NCI-H2107 treated with DMSO at 0.1 percent for 48 hours (cell line): ENCODE measurements around the gene TRAK2.
"Not testable (repeated sequence)": the region's sequence is repeated elsewhere in the genome, so short reads cannot be mapped to it uniquely, and the experiment has no call there.

Experiments used
- DNase-seq: peaks from one replicate; lab custom pipeline; 2025; ENCODE audit not compliant: unreplicated experiment; lab: John Stamatoyannopoulos, UW

The TRAK2 gene

DNA sequence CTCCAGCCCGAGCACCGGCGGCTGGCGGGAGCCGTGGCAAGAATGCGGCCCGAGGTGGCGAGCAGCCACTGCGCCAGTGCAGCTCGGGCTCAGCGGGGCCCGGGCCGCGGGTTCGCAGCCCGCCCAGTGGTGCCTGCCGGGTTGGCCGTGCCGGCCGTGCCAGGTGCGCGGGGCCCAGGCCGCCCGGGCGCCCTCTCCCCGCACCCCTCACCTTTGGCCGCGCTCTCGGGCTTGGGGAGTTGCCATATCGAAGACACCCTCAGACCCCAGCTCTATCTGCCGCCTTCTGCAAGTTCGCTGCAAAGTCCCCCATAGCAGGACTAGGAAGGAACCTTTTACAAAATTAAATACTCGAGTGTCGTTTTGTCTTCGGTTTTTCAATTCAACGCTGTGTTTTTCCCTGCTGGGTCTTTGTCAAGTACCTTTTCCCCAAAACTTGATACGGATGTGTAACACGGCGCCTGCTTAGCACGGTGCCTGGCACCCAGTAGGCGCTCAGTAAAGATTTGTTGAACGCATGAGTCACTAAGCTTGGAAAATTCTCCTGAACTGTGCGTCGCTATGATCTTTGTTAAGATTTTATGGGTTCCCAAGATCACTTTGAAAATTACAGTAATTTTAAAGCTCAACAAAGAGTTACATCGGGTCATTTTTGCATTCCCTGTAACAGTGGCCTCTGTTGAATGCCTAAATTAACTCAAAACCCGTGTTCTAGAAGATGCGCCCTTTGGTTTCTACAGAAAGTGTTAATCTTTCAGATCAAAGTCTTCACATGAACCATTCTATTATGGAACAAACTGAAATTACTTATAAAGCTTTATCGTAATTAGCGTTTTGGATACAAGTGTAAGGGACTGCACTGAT lies 1.0 kb upstream of the TRAK2 start:
- DNase-seq: no peak

DNA sequence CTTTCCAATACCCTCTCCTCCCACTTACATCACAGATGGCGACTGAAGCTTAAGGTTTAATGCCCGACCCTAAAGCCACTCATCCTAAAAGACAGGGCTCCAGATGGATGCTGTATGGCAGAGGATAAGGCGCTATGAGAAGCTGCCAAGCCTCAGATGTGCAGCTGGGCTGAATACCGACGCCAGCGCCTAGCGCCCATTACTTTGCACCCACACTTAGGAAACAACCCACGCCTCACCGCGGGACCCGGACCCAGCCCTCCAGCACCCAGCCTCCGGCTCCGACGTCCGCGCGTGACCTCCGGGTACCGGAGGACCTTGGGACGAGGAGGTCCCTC lies 335 bp downstream of the TRAK2 start:
- DNase-seq: no peak

DNA sequence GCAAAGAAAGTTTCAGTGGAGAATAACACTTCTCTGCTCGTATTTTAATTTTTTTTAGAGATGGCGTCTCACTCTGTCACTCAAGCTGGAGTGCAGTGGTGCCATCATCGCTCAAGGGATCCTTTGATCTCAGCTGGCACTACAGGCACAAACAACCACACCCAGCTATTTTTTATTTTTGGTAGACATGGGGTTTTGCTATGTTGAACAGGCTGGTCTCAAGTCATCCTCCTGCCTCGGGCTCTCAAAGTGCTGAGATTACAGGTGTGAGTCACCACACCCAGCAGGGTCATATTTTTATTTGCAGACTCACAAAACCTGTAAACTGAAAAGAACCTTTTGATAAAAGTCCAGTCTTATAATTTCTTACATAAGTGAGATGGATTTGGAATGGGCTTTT lies 2.6 kb downstream of the TRAK2 start:
- DNase-seq: no peak

DNA sequence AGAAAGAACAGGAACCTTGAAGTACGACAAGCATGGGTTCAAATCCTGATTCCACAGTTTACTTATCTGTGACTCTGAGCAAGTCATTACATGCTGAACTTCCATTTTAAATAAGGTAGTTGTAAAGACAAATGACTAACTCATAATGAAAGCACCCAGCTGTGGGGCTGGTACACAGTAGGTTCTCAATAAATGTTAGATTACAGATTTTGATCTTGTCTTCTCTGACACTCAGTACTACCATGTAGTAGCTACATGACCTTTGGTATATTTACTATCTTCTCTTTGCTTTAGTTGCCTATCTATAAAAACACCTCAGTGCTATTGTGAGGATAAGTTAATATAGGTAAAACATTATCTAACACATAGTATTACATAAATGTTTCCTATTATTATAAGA lies 3.2 kb downstream of the TRAK2 start:
- no peak for DNase-seq

DNA sequence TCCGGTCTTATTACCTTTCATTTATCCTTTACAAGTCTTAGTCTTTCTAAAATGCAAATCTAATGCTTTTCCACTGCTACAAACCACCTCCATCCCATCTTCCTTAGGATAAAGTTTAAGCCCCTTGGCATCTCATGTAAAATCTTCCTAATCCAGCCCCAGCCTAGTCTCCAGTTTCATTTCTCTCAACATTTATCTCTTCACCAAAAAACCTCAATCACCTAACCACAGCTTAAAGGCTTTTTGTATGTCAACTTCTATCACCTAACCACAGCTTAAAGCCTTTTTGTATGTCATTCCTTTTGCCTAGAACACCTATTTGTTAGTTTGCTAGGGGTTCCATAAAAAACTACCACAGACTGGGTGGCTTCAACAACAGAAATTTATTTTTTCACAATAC lies 4.2 kb downstream of the TRAK2 start:
- DNase-seq: no peak

DNA sequence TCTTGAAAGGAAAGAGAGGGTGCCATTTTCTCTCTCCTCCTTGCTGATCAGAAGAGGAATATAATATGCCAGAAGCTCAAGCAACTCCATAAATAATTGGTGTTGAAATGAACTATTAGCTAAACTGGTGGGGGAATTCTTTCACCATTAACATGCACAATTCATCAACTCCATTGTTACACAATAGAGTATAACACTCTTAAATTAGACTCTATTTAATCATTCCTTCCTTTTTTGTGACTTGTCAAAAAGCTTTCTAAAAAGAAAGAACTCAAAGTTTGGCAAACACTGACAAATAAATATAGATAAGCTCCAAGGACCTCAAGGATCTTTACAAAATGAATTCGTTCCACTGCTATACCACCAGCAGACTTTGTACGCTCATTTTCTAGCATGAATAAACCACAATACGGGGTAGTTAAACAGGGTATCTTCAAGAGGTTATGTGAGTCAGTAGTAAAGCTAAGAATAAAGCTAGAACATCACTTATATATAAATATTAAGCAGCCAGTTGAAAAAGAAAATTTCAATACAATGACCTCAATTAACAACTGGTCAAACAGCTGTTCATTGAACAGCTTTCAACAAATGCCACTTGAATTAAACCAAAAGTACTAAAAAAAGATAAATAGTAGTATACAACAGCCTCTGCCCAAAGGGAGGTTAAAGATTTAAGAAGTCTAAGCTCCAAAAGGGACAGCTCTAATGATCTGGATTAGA lies 6.4 kb downstream of the TRAK2 start:
- no peak for DNase-seq

DNA sequence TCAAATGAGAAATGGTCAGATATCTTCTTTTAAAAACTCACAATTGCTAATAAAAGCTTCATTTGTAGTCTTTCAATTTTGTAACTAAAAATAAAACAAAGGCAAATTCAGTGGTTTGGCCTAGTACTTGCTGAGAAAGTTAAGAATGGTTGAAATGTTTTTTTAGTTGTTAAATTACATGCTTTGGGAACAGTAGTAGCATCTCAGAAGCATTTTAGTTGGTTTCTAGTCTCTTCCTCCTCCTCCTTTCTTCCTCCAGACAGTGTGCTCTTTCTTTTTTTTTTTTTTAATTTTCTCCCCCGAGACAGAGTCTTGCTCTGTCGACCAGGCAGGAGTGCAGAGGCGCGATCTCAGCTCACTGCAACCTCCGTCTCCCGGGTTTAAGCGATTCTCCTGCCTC lies 9.8 kb downstream of the TRAK2 start:
- DNase-seq: no peak

DNA sequence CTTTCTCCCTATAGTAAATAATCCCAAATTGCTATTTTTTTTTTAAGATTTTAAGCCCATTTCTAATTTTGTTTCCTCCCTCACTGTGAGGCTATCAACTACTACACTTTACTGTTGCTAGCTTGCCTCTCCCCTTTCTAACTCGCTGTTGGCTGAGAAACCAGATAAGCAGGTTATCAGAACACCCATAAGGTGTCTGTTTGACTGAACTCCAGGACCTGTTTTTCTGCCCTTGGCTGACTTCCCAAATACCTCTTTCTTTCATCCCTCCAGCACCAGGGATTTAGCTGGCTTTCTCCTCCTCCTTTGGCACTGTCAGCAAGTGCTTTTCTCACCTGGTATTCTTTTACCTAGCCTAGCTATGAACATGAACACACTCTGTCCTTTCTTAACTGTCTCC lies 11.1 kb downstream of the TRAK2 start:
- DNase-seq: no peak

DNA sequence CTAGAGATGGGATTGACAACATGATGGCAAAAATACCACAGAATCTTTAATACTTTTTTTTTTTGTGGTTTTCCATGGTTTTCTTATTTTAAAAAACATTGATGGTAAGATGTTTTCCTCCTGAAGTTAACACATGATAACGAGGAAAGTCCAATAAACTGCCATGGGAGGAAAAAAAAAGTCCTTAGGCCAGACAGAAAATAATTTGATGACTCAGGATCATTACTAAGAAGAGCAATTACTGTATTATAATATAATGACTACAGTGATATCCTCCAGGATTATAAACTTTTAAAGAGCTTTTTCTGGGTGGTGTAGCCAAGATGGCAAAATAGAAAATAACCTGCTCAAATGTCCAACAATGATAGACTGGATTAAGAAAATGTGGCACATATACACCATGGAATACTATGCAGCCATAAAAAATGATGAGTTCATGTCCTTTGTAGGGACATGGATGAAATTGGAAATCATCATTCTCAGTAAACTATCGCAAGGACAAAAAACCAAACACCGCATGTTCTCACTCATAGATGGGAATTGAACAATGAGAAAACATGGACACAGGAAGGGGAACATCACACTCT lies 11.8 kb downstream of the TRAK2 start:
- not testable (repeated sequence) for DNase-seq

DNA sequence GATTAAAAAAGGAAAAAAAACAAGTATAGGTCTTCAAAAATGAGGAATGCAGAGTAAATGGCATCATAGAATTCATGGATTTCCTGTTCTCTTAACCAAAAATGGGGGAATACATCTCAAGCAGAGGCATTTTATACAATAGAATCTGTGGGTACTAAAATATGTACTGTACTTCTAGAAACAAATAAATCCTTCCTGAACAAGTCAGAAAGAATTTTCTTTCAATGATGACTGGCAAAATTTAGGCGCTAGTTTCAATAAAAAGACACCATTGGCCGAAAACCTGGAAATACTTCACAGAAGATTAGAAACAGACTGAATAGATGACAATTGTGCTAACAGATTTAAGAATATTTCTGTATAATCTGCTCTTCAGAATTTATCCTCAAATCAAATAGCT lies 15.1 kb downstream of the TRAK2 start:
- DNase-seq: no peak

DNA sequence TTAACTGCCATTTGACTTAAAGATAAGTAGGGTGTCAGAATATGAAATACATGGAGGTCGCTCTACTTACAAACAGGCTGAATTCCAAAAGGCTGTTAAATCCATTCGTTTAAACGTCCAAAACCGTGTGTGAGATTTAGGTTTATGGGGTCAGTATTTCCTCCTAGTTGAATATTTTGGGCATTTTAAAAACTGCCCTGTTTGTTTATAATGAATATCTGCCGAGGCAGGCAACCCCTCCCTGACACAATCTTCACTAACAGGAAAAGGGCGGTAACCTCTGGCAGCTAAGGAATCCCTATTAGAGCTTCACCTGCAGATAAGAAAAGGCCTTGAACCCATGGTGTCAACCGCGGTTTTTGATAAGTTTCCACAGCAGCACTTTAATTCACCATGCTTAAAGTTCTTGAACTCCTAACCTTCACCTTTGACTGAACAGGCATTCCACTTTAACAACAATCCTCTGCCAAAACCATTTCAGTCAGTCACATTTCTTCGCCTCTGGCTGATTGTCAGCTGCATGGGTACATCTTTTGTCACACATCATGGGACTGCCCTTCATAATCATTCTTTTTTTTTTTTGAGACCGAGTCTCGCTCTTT lies 17.8 kb downstream of the TRAK2 start:
- DNase-seq: no peak

DNA sequence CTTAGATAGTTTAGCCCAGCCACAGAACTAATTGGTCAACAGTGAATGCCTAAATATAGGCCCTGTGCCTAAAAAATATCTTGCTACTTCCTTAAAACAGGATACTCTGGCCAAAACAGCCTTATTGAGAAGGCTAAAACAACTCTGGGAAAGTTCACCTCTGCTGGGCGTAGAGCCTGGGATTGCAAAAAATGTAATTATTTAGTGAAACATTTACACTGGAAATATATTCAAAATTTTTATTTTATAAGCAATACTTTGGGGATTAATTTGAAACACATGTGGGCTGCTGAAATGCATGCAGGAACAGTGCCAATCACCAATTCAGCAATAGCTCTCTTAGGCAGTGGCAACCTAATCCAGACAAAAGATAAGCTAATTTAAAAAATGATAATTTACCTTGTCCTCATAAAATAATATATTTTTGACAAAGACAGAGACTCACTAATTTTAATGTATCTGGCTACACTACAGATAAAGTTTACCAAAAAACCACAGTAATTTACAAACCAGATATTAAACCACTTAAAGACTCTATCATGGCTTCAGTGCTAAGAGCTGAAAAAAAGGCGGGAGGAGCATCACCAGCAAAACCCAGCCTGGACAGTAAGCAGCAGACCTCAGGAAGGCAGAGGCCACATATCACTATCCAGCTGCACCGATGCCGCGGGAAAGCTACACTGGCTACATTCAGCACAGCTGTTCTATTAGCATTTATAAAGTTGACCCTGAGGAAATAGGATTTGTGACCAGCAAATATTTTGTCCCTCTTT lies 18.5 kb downstream of the TRAK2 start:
- DNase-seq: no peak

DNA sequence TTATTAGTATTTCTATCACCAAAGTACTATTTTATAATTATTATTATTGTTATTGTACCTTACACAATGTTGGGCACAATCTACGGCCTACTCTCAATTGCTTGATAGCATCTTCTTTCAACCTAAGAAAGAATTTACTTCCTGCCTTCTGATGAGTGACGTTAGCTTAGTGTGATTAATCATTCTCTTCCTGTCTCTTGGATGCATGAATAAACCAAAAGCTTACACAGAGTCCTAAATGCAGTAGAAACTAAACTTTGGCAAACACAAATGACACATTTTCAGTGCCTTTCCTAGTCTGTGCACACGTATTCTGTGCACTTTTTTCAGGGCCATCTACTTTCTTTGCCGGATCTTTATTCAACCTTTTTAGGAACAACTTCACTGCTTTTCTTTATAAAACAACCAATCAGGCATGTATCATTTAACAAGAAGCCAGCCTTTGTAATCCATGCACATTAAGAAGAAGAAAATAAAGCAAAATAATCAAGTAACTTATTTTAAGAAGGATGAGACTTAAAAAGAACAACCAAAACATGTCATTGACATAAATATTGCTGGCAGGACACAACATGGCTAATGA lies 19.1 kb downstream of the TRAK2 start:
- no peak for DNase-seq

DNA sequence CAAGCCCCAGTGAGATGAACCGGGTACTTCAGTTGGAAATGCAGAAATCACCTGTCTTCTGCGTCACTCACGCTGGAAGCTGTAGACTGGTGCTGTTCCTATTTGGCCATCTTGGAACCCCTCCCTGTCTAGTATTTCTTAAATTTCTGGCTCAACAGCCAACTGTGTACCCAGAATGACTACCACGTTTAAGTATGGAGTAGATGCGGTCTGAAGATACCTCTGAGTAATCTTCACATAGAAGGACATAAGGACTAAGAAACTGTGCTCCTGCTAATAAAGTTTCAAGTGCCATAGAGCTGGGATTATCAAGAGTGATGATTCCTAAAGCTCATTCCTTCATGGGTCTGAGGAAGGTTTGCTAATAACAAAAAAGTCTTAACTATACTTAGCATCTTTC lies 20.4 kb downstream of the TRAK2 start:
- DNase-seq: no peak

DNA sequence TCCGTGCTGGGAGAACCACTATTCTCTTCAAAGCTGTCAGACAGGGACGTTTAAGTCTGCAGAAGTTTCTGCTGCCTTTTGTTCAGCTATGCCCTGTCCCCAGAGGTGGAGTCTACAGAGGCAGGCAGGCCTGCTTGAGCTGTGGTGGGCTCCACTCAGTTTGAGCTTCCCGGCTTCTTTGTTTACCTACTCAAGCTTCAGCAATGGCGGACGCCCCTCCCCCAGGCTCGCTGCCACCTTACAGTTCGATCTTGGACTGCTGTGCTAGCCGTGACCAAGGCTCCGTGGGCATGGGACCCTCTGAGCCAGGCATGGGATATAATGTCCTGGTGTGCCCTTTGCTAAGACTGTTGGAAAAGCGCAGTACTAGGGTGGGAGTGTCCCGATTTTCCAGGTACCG lies 20.9 kb downstream of the TRAK2 start:
- not testable (repeated sequence) for DNase-seq

DNA sequence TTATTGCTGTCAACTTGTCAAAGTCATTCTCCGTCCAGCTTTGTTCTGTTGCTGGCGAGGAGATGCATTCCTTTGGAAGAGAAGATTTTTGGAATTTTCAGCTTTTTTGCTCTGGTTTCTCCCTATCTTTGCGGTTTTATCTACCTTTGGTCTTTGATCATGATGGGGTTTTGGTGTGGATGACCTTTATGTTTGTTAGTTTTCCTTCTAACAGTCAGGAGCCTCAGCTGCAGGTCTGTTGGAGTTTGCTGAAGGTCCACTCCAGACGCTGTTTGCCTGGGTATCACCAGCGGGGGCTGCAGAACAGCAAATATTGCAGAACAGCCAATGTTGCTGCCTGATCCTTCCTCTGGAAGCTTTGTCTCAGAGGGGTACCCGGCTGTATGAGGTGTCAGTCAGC lies 21.4 kb downstream of the TRAK2 start:
- not testable (repeated sequence) for DNase-seq

DNA sequence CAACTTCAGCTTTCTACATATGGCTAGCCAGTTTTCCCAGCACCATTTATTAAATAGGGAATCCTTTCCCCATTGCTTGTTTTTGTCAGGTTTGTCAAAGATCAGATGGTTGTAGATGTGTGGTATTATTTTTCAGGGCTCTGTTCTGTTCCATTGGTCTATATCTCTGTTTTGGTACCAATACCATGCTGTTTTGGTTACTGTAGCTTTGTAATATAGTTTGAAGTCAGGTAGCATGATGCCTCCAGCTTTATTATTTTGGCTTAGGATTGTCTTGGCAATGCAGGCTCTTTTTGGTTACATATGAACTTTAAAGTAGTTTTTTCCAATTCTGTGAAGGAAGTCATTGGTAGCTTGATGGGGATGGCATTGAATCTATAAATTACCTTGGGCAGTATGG lies 22.9 kb downstream of the TRAK2 start:
- not testable (repeated sequence) for DNase-seq

DNA sequence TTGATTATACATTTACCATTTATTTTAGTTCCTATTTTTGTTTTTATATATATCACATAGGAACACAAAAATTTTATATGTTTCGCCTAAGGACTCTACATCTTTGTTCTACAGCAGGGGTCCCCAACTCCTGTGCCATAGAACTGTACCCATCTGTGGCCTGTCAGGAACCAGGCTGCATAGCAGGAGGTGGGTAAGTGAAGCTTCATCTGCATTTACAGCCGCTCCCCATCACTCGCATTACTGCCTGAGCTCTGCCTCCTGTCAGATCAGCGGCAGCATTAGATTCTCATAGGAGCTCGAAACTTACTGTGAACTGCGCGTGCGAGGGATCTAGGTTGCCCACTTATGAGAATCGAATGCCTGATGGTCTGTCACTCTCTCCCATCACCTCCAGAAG lies 25.3 kb downstream of the TRAK2 start:
- no peak for DNase-seq

DNA sequence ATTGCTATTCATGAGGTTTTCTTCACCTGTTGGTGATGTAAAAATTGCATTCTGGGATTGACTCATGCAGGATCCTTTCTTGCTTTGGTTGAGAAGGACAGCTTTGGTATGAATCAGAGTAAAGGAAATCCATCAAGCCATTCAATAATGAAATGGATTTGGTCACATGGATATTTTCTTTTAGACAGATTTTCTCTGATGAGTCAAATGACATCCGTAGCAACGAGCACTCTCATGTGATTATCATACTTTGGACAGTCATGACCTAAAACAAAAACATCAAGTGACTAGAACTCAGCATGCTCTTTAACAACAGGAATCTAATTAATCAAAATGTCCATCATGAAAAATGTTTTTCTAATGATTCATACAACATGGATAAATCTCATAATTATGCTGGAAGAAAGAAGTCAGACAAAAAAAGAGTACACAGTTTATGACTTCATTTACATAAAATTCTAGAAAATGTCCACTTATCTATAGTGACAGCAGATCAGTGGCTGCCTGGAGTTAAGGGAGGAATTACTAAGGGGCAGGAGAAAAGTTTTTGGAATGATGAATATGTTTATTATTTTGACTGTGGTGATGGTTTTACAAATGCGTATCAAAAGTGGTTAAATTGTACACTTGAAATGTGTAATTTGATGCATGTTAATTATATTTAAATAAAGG lies 30.7 kb downstream of the TRAK2 start:
- no peak for DNase-seq

DNA sequence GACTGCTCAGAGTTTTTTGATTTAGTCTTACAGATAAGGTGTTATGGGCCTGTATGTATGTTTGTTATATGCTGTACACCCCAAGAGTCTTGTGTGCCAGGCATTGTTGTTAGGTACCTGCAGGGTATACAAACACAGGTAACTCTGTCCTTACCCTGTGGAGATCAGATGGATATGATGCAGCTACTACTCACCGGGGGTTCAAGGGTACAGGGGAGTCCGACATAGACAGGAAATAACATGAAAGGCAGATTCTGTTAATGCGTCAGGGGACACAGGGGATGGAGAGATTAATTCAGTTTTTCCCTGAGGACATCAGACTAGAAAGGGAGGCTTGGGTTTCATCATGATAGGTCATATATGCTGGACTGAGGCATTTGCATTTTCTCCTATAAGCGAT lies 31.3 kb downstream of the TRAK2 start:
- no peak for DNase-seq
